ENCODE results near the gene CNN2.

DNA sequence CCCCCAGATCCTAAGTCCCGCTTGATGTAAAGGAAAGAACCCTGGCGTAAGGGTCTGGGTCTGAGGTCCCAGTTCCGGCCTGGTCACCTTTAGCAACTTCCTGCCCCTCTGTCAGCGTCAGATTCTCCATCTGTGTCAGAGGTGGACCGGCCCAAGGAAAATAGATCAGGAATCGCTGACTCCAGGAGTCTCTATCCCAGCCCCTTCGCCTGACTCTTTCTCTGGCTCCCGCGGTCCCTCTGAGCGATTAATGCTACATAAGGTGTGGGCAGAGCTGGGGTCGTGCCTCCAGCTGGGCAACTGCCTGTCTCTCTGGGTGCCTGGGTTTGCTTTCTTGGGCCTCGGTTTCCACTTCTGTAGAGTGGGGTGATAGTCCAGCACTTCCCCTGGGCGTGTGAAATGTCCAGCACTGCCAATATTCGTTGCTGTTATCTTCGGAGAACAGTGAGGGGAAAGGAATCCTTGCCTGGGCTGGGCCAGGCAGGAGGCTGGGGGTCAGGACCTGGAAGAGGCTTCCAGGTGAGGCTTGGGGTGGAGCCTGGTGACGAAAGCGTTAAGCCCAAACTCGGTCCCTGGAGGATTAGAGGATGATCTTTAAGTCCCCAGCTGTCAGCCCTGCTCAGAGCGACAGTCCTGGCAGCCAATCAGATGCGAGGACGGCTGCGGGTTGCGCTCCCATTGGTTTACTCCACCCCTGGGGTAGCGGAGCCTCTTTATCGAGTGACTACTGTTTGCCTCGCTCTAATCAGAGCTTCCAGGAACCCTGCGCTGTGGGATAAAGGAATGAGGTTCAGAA lies 14.3 kb downstream of the CNN2 start:
- TF ChIP-seq, protein P1, sequence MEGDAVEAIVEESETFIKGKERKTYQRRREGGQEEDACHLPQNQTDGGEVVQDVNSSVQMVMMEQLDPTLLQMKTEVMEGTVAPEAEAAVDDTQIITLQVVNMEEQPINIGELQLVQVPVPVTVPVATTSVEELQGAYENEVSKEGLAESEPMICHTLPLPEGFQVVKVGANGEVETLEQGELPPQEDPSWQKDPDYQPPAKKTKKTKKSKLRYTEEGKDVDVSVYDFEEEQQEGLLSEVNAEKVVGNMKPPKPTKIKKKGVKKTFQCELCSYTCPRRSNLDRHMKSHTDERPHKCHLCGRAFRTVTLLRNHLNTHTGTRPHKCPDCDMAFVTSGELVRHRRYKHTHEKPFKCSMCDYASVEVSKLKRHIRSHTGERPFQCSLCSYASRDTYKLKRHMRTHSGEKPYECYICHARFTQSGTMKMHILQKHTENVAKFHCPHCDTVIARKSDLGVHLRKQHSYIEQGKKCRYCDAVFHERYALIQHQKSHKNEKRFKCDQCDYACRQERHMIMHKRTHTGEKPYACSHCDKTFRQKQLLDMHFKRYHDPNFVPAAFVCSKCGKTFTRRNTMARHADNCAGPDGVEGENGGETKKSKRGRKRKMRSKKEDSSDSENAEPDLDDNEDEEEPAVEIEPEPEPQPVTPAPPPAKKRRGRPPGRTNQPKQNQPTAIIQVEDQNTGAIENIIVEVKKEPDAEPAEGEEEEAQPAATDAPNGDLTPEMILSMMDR (IDR thresholded peaks at IDR 0.05) = no peak
- TF ChIP-seq, protein P2, sequence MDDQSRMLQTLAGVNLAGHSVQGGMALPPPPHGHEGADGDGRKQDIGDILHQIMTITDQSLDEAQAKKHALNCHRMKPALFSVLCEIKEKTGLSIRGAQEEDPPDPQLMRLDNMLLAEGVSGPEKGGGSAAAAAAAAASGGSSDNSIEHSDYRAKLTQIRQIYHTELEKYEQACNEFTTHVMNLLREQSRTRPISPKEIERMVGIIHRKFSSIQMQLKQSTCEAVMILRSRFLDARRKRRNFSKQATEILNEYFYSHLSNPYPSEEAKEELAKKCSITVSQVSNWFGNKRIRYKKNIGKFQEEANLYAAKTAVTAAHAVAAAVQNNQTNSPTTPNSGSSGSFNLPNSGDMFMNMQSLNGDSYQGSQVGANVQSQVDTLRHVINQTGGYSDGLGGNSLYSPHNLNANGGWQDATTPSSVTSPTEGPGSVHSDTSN (IDR thresholded peaks at IDR 0.05) = peak; percentile 98
- no peak for TF ChIP-seq E2F6 (IDR thresholded peaks at IDR 0.05; ENCODE audit: borderline replicate concordance, low read depth)
- TF ChIP-seq EP300 (IDR thresholded peaks at IDR 0.05) = no peak
- no peak for TF ChIP-seq ZSCAN20 (CRISPR knock-in tag; IDR thresholded peaks at IDR 0.05)
- no peak for TF ChIP-seq POLR2A (IDR thresholded peaks at IDR 0.05; ENCODE audit: low read length)
- no peak for TF ChIP-seq USF2 (IDR thresholded peaks at IDR 0.05)
- TF ChIP-seq ZFP36 (IDR thresholded peaks at IDR 0.05; ENCODE audit: borderline replicate concordance, partially characterized antibody) = no peak
- TF ChIP-seq CEBPB (IDR thresholded peaks at IDR 0.05) = no peak
- no peak for TF ChIP-seq RAD21 (conservative IDR thresholded peaks at IDR 0.05 in 1 of 2, IDR thresholded peaks at IDR 0.05 in 1 of 2)
- TF ChIP-seq EHMT2 (IDR thresholded peaks at IDR 0.05; ENCODE audit: low read depth) = no peak
- no peak for TF ChIP-seq NR3C1 (IDR thresholded peaks at IDR 0.05)
